Epithelial cell of esophagus (primary cell): ENCODE results near the gene KAZN.

ENCODE experiments used
- DNase-seq: peaks from one replicate; pipeline ENCODE4 v3.0.0; 2010; ENCODE audit warnings: low read depth
- H3K4me3 ChIP-seq: 2 replicates; pipeline ENCODE4 v1.5.1; 2011; ENCODE audit warnings: mild to moderate bottlenecking, low read length, control low read depth
- CTCF ChIP-seq: IDR thresholded peaks from 2 replicates; pipeline ENCODE4 v1.5.1; 2011; ENCODE audit warnings: low read depth, mild to moderate bottlenecking, low read length, control low read depth, inconsistent platforms; ENCODE audit not compliant: insufficient read depth; ENCODE audit errors: missing control alignments

The KAZN gene

DNA sequence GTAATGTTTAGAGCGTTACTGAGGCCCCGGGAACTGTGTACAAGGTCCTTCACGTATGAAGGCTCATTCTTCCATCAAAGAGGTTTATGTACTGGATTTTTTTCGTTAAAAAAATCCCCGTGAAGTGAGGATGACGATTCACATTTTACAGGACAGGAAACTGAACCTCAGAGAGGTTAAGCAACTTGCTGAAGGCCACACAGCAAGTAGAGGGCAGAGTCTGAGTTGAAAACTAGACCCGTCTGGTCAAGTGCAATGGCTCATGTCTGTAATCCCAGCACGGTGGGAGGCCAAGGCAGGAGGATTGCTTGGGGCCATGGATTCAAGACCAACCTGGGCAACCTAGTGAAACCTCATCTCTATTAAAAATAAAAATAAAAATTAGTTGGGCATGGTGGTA, 140.2 kb downstream of the KAZN start:
- no peak overlapping the region for H3K4me3 ChIP-seq
- DNase-seq = no peak
- TF ChIP-seq CTCF = no peak

- no peak for TF ChIP-seq CTCF
- no peak overlapping the region for H3K4me3 ChIP-seq
- no peak for DNase-seq
Observed at GRCh38 chr1:14739082-14739832, 140.8 kb downstream of the KAZN start.

- no peak overlapping the region for H3K4me3 ChIP-seq
- no peak for DNase-seq
- no peak for TF ChIP-seq CTCF
Observed at GRCh38 chr1:14740016-14740415, 141.5 kb downstream of the KAZN start.

DNA sequence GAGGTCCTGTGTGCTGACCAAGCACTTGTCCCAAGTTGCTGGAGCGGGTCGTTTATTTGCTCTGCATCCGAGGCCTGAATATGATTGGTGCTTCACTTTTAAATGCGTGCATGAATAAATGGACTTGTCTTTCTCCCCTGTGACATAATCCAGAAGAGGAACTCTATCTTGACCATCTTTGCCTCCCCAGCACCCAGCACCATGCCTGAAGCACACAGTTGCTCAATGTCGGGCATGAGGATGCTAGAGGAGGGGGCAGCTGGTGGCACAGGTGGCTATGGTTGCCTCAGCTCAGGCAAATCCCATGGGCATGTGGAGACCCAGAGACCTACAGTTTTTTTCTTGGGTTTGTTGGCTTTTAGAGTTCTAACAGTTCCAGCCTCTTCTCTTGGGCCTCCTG, 142.6 kb downstream of the KAZN start:
- no peak for TF ChIP-seq CTCF
- no peak overlapping the region for H3K4me3 ChIP-seq
- no peak for DNase-seq

DNA sequence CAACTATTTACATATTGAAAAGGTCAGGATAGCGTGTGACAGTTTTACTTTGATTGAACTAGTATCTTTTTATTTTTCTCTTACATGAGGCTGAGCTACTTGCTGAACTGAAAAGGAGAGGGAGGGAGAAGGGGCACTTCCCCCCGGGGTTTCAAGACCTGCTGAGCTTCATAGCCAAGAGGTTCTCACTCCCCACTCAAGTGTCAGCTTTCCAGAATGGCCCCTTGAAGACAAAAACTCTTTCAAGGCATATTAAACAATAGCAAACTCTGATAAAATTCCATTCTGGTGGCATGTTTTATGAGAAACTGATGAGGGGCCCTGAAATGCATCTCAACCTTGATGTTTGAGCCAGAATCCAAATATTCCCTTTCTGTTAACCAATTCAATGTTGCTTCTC, 143.0 kb downstream of the KAZN start:
- no peak overlapping the region for H3K4me3 ChIP-seq
- TF ChIP-seq CTCF = no peak
- no peak for DNase-seq

DNA sequence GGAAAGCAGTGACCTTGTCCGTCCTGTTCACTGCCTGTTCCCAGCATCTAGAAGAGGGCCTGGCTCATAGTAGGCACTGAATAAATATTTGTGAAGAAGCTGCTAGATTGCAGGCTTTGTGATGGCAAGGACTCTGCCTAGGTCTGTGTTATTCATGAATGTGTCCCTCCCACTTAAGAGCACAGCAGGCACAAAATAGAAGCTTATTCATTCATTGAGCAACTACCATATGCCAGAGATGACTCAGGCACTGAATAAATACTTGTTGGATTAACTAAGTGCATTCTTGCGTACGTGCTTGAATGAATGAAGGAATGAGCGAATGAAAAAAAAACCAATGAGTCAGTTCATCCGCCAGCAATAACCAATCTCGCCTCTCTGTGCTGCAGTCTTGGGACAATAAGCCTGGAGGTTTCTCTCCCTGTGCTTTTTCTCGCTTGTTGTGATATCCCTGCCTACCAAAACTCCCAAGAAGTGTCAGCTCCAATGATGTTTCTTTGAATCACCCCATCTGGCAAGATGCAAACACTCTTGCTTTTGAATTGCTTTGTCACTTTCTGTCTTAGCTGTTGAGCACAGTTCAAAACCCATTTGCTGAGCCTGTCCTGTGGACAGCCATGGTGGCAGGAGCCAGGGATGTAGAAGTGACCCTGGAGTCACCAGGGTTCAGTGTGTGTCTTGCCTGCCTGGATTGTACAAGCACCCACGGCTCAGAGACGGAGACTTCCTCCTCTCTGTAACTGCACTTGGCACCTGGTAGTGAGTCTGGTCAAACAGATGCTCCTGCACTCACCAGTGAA, 143.9 kb downstream of the KAZN start:
- DNase-seq = peak; percentile 98
- no peak for TF ChIP-seq CTCF
- no peak overlapping the region for H3K4me3 ChIP-seq

DNA sequence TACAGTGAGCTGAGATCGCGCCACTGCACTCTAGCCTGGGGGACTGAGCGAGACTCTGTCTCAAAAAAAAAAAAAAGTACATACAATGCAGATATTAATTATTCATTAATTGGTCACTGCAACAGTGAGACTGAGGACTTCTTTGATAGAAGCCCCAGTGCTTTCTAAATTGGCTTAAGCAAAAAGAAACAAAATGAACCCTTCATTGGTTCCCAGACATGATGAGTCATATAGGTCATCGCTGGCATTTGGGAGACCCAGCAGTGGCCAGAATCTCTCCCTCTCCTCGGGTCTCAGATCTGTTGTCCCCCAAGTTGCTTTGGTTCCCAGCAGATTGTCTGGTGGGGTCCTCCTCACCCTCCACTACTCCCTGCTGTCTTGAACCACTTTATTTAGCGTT, 144.9 kb downstream of the KAZN start:
- H3K4me3 ChIP-seq = no peak overlapping the region
- TF ChIP-seq CTCF = no peak
- DNase-seq = no peak
